ENCODE data around the gene EYS. TPM values are rescaled to one million over a fixed set of nuclear protein-coding genes. Genes with fewer than 3 reads are reported as not detected.

The EYS gene
- total and polyA plus RNA-seq, 2 of the 8 experiments (the other 6 are each of a cell fraction or from before 2014, with no cell fraction given), result 0.05 to 0.13 TPM

DNA sequence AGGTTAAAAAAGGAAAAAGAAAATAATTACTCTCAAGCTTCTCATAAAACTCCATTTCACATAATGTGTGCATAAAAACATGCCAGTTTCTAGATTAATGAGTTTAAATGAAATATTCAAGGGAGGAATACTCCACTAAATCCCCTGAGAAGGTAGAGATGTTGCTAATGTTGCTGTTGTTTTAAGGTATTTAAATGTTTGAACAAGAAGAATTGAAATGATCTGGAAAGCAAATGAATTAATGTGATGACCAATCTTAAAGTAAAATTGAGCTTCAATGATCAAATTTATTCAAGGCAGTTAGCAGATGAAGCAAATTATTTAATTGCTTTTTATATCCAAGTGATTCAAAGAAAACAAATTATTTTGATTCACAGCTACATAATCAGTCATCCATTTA is 804.4 kb downstream of the EYS start:
- no peak for FAIRE-seq
- no peak overlapping the region for H2BK12ac ChIP-seq (ENCODE audit: low read depth, low read length)
- POLR2A ChIA-PET (ENCODE audit: partially characterized antibody), result no interaction called here

More for the DNA sequence above, 804.4 kb downstream of the EYS start:
- H3K9me3 ChIP-seq (ENCODE audit: insufficient read depth in 2 of 2, low read depth in 1 of 2, low read length in 1 of 2), result no peaks in the 10 kb centered on the region
- no peak overlapping the region for H4K91ac ChIP-seq (replicated peaks; ENCODE audit: insufficient read length, low read length)
- H3K79me1 ChIP-seq (ENCODE audit: low read depth, low read length), result no peaks in the 10 kb centered on the region
- no peak overlapping the region for H3K4me3 ChIP-seq (ENCODE audit: extremely low read depth in 1 of 4, insufficient read depth in 2 of 4, low read depth in 3 of 4, low read length in 4 of 4)
- no peak overlapping the region for H3K9ac ChIP-seq (replicated peaks in 1 of 4; ENCODE audit: extremely low read depth in 1 of 4, low read depth in 3 of 4, low read length in 3 of 4)
- H2AK5ac ChIP-seq (ENCODE audit: low read depth, low read length), result no peak overlapping the region
- H3K23me2 ChIP-seq (ENCODE audit: low read depth, low read length), result no peaks in the 10 kb centered on the region
- no peak overlapping the region for H2BK5ac ChIP-seq (ENCODE audit: low read depth, low read length)
- H3K36me3 ChIP-seq (ENCODE audit: control insufficient read depth in 2 of 4, insufficient read depth in 4 of 4, low read length in 3 of 4), result no peaks in the 10 kb centered on the region
- no peak overlapping the region for H3K18ac ChIP-seq (ENCODE audit: extremely low read depth, low read length)
- no peak overlapping the region for H3K56ac ChIP-seq (replicated peaks; ENCODE audit: insufficient read length, low read depth, low read length)
- CTCF ChIA-PET (ENCODE audit: partially characterized antibody), result interaction anchor here (2.0 kb wide), 1 partner anchor 21 kb away, joined by 4 read pairs; no protein-coding TSS in a partner anchor
- H3K4me1 ChIP-seq (replicated peaks in 1 of 4; ENCODE audit: control insufficient read depth in 3 of 4, insufficient read depth in 4 of 4, low read length in 3 of 4), result no peaks in the 10 kb centered on the region
- H3K14ac ChIP-seq (ENCODE audit: insufficient read length), result no peak overlapping the region
- no peak overlapping the region for H2BK20ac ChIP-seq (ENCODE audit: low read length)
- no peak for DNase-seq (ENCODE audit: low read depth in 1 of 2, low spot score in 2 of 2)
- H2AFZ ChIP-seq (ENCODE audit: low read length), result no peak overlapping the region
- H4K20me1 ChIP-seq (replicated peaks in 1 of 2; ENCODE audit: control insufficient read depth in 1 of 2, insufficient read depth in 2 of 2, low read length in 2 of 2), result no peaks in the 10 kb centered on the region
- no peaks in the 10 kb centered on the region for H3K79me2 ChIP-seq (ENCODE audit: control insufficient read depth in 1 of 2, insufficient read depth in 2 of 2, low read length in 2 of 2)
- no peak overlapping the region for H3K23ac ChIP-seq (ENCODE audit: insufficient read length)
- no peak overlapping the region for H3K4ac ChIP-seq (replicated peaks; ENCODE audit: insufficient read length, low read depth, low read length)
- no peak overlapping the region for H4K8ac ChIP-seq (ENCODE audit: extremely low read depth, insufficient read depth, low read length)
- H3K27me3 ChIP-seq (replicated peaks in 1 of 4; ENCODE audit: control insufficient read depth in 3 of 4, extremely low read depth in 1 of 4, insufficient read depth in 3 of 4, low read length in 3 of 4), result no peaks in the 10 kb centered on the region
- no peak overlapping the region for H2BK15ac ChIP-seq (ENCODE audit: low read length)
- H3K27ac ChIP-seq (ENCODE audit: low read depth, low read length), result no peak overlapping the region
- TF ChIP-seq CBX5 (IDR thresholded peaks at IDR 0.05; ENCODE audit: low read depth, low read length) (no peak), BCL11A (IDR thresholded peaks at IDR 0.05; ENCODE audit: low read depth in 2 of 2, low read length in 2 of 2) (no peak)
- H2BK120ac ChIP-seq (replicated peaks; ENCODE audit: low read depth, low read length), result no peak overlapping the region
- no peak overlapping the region for H4K5ac ChIP-seq (ENCODE audit: insufficient read length, low read depth, low read length)
- H3K4me2 ChIP-seq (ENCODE audit: insufficient read depth in 1 of 2, low read depth in 2 of 2, low read length in 2 of 2), result no peak overlapping the region

Measured in H1 (cell line).